Trophoblast cell (in vitro differentiated cells and primary cell): ENCODE measurements around the gene HHIP.

Source experiments
- DNase-seq, 2 donors: peaks; one replicate each; pipeline ENCODE4 v3.0.0-alpha.2; 2016
- H2AFZ ChIP-seq: 2 replicates; pipeline ENCODE4 v1.6.1; 2013; ENCODE audit warnings: low read length, moderate library complexity, mild to moderate bottlenecking; ENCODE audit not compliant: insufficient read depth, poor library complexity
- H2AK5ac ChIP-seq: 2 replicates; pipeline ENCODE4 v1.6.1; 2013; ENCODE audit warnings: mild to moderate bottlenecking, low read length
- H2BK120ac ChIP-seq: 2 replicates; pipeline ENCODE4 v1.6.1; 2013; ENCODE audit warnings: low read length, mild to moderate bottlenecking, moderate library complexity; ENCODE audit not compliant: insufficient read depth, poor library complexity
- H2BK12ac ChIP-seq: 2 replicates; pipeline ENCODE4 v1.6.1; 2013; ENCODE audit warnings: mild to moderate bottlenecking, low read length, moderate library complexity
- H2BK5ac ChIP-seq: 2 replicates; pipeline ENCODE4 v1.6.1; 2013; ENCODE audit warnings: low read length, low read depth, moderate library complexity, mild to moderate bottlenecking; ENCODE audit not compliant: poor library complexity
- H3K14ac ChIP-seq: 2 replicates; pipeline ENCODE4 v1.6.1; 2013; ENCODE audit warnings: mild to moderate bottlenecking, low read length
- H3K18ac ChIP-seq: 2 replicates; pipeline ENCODE4 v1.6.1; 2013; ENCODE audit warnings: mild to moderate bottlenecking, low read length
- H3K23ac ChIP-seq: 2 replicates; pipeline ENCODE4 v1.6.1; 2013; ENCODE audit warnings: low read length
- H3K27ac ChIP-seq: 2 replicates; pipeline ENCODE4 v1.5.1; 2013; ENCODE audit warnings: low read depth, mild to moderate bottlenecking, inconsistent platforms, low read length, moderate library complexity
- H3K27me3 ChIP-seq: 2 replicates; pipeline ENCODE4 v1.6.1; 2013; ENCODE audit warnings: inconsistent platforms, mild to moderate bottlenecking, low read length, moderate library complexity; ENCODE audit not compliant: insufficient read depth
- H3K36me3 ChIP-seq, 2 experiments: 1 replicate in 1 of 2; 2 replicates in 1 of 2; pipeline ENCODE4 v1.6.1; 2013; ENCODE audit warnings: low read length in 2 of 2, mild to moderate bottlenecking in 2 of 2, moderate library complexity in 1 of 2; ENCODE audit not compliant: insufficient read depth in 2 of 2, control insufficient read depth in 1 of 2
- H3K4ac ChIP-seq: 2 replicates; pipeline ENCODE4 v1.6.1; 2013; ENCODE audit warnings: low read depth, mild to moderate bottlenecking, low read length, moderate library complexity
- H3K4me1 ChIP-seq, 2 experiments: 1 replicate in 1 of 2; 2 replicates in 1 of 2; pipeline ENCODE4 v1.6.1; 2013; ENCODE audit warnings: low read length in 2 of 2, mild to moderate bottlenecking in 2 of 2, moderate library complexity in 1 of 2; ENCODE audit not compliant: insufficient read depth in 2 of 2, control insufficient read depth in 1 of 2
- H3K4me2 ChIP-seq: 2 replicates; pipeline ENCODE4 v1.6.1; 2013; ENCODE audit warnings: inconsistent platforms, mild to moderate bottlenecking, low read length, moderate library complexity
- H3K4me3 ChIP-seq: 2 replicates; pipeline ENCODE4 v1.5.1; 2013; ENCODE audit warnings: mild to moderate bottlenecking, low read depth, low read length, inconsistent platforms
- H3K79me1 ChIP-seq: one replicate; pipeline ENCODE4 v1.6.1; 2013; ENCODE audit warnings: low read length
- H3K79me2 ChIP-seq: 2 replicates; pipeline ENCODE4 v1.6.1; 2013; ENCODE audit warnings: low read length, mild to moderate bottlenecking; ENCODE audit not compliant: control insufficient read depth, insufficient read depth, poor library complexity
- H3K9ac ChIP-seq: 2 replicates; pipeline ENCODE4 v1.6.1; 2013; ENCODE audit warnings: mild to moderate bottlenecking, low read length
- H3K9me3 ChIP-seq: 2 replicates; pipeline ENCODE4 v1.6.1; 2013; ENCODE audit warnings: low read depth, mild to moderate bottlenecking, control low read depth, inconsistent platforms, low read length; ENCODE audit not compliant: insufficient read depth
- H4K12ac ChIP-seq: 2 replicates; pipeline ENCODE4 v1.6.1; 2013; ENCODE audit warnings: low read depth, mild to moderate bottlenecking, low read length, moderate library complexity
- H4K8ac ChIP-seq: 2 replicates; pipeline ENCODE4 v1.6.1; 2013; ENCODE audit warnings: low read depth, mild to moderate bottlenecking, low read length, moderate library complexity
- H4K91ac ChIP-seq: one replicate; pipeline ENCODE4 v1.6.1; 2013; ENCODE audit warnings: low read depth, mild to moderate bottlenecking, low read length, moderate library complexity
- WGBS: extraction: QIAGEN DNeasy Blood & Tissue Kit; methylation state at CpG from one replicate; pipeline ENCODE4 v1.1.7; 2013; ENCODE audit warnings: missing lambda C conversion rate; ENCODE audit not compliant: insufficient read length, insufficient coverage; ENCODE audit errors: extremely low coverage; 5-methylcytosine and 5-hydroxymethylcytosine counted together

HHIP gene

DNA sequence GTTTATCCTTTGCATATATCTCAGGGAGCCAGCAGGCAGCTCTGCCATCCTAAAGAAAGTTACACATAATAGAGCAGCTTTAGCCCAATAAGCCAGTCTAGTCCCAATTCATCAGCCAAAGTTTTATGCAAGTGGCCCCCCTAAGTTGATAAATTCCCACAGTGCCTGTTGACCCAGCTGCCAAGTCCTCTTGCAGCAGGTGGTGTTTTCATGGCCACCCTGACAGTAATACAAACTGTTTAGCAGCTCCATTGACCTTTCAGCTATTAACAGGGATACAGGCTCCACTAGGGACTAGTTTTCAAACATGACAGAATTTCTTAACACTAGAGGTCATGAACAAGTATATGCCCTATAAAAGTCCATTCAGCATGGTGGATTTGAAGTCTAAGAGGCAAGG, 77.5 kb downstream of the HHIP start:
- no peaks in the 10 kb centered on the region for H3K9me3 ChIP-seq
- no peak overlapping the region for H4K8ac ChIP-seq
- H2BK120ac ChIP-seq = no peak overlapping the region
- H3K27me3 ChIP-seq = no peaks in the 10 kb centered on the region
- H2AK5ac ChIP-seq = no peak overlapping the region
- H3K4me1 ChIP-seq = no peaks in the 10 kb centered on the region
- H4K12ac ChIP-seq = no peak overlapping the region
- H3K36me3 ChIP-seq = no peaks in the 10 kb centered on the region
- H2BK5ac ChIP-seq = no peak overlapping the region
- H3K23ac ChIP-seq = no peak overlapping the region
- H3K27ac ChIP-seq = no peak overlapping the region
- H2BK12ac ChIP-seq = no peak overlapping the region
- no peak overlapping the region for H3K18ac ChIP-seq
- no peak overlapping the region for H3K4me3 ChIP-seq
- H2AFZ ChIP-seq = no peak overlapping the region
- no peak overlapping the region for H3K14ac ChIP-seq
- H3K4ac ChIP-seq = no peak overlapping the region
- no peak overlapping the region for H4K91ac ChIP-seq
- no peaks in the 10 kb centered on the region for H3K79me2 ChIP-seq
- no peaks in the 10 kb centered on the region for H3K79me1 ChIP-seq
- H3K4me2 ChIP-seq = no peak overlapping the region
- DNase-seq = no peak
- no peak overlapping the region for H3K9ac ChIP-seq

DNA sequence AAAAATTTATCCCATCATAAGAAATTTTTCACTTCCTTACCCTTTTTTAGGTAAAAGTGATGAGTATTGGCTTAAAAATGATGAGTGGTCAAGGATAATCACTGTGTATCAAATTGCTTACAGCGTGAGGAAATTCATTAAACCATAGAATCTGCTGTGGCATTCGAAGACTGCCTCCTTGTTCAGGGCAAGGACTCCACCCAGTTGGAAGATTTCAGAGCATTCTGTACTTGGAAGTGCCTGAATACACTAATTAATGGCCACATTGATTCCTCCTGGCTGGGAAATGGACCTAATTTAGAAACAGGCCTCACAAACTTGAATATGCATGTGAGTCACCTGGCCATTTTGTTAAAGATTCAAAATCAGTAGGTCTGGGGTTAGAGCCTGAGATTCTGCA, 83.2 kb downstream of the HHIP start:
- Histone ChIP-seq H3K18ac (no peak overlapping the region), H3K79me2 (no peaks in the 10 kb centered on the region), H4K91ac (no peak overlapping the region), H4K12ac (no peak overlapping the region), H3K4me2 (no peak overlapping the region), H3K27ac (no peak overlapping the region), H3K4me3 (no peak overlapping the region), H4K8ac (no peak overlapping the region), H3K9me3 (no peaks in the 10 kb centered on the region), H3K9ac (no peak overlapping the region), H3K23ac (no peak overlapping the region), H2BK12ac (no peak overlapping the region), H2AFZ (no peak overlapping the region), H3K4me1 (peaks cover 0 to 2% of the 10 kb centered on the region in 2 experiments), H2BK120ac (no peak overlapping the region), H2BK5ac (no peak overlapping the region), H3K27me3 (no peaks in the 10 kb centered on the region), H3K4ac (no peak overlapping the region), H3K14ac (no peak overlapping the region), H2AK5ac (no peak overlapping the region), H3K36me3 (no peaks in the 10 kb centered on the region), H3K79me1 (no peaks in the 10 kb centered on the region)
- no CpG with 5 or more reads among the region's 2 CpGs for WGBS
- no peak for DNase-seq

DNA sequence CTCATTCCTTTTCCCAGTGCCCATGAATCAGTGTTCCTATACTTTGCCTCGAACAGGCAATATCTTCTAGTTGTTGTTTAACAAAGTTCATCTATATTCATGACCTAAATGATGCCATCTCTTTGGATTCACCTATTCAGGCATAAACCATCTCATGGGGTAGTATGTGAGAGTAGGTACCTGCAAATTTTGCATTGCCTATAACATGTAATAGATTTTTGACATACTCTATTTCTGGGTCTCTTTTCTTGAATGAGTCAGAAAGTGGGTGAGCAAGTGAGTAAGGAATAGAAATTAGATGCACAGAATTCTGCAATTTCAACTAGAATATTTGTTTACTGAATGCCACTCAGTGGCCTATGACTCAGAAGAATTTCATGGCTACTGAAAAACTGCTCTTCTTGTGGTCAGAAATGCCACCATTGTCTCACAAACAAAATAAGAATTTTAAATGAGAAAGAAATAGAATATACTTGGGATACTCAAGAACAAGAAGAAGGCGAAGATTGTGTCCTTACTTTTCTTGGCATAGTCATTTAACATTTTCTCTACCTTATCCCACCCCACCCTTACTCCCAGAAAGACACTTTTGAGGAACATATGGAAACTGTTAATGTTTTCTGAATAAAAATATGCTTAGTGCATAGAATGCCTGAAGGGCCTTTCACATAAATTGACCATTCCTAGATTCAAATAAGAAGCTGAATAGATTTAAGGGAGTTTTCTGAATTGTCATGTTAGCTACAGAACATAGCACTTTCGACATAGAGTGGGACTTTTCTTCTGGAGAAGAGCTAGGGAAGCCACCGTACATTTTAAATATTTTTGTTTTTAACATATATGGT, 86.8 kb downstream of the HHIP start:
- H3K79me1 ChIP-seq = no peaks in the 10 kb centered on the region
- no peak overlapping the region for H3K4me3 ChIP-seq
- no peak overlapping the region for H3K18ac ChIP-seq
- no peak overlapping the region for H3K27ac ChIP-seq
- H3K4me2 ChIP-seq = no peak overlapping the region
- H2AK5ac ChIP-seq = no peak overlapping the region
- H3K4me1 ChIP-seq = peaks cover 0 to 3% of the 10 kb centered on the region in 2 experiments
- no peak overlapping the region for H2BK12ac ChIP-seq
- no peaks in the 10 kb centered on the region for H3K9me3 ChIP-seq
- no peaks in the 10 kb centered on the region for H3K36me3 ChIP-seq
- no peak overlapping the region for H3K4ac ChIP-seq
- no peak overlapping the region for H3K14ac ChIP-seq
- H2BK120ac ChIP-seq = no peak overlapping the region
- WGBS = no CpG with 5 or more reads among the region's 4 CpGs
- no peak overlapping the region for H2BK5ac ChIP-seq
- H3K79me2 ChIP-seq = no peaks in the 10 kb centered on the region
- H4K91ac ChIP-seq = no peak overlapping the region
- no peak overlapping the region for H3K9ac ChIP-seq
- DNase-seq = peak in 1 of 2 donors; percentile 16
- H3K23ac ChIP-seq = no peak overlapping the region
- H4K8ac ChIP-seq = no peak overlapping the region
- no peaks in the 10 kb centered on the region for H3K27me3 ChIP-seq
- no peak overlapping the region for H2AFZ ChIP-seq
- H4K12ac ChIP-seq = no peak overlapping the region

DNA sequence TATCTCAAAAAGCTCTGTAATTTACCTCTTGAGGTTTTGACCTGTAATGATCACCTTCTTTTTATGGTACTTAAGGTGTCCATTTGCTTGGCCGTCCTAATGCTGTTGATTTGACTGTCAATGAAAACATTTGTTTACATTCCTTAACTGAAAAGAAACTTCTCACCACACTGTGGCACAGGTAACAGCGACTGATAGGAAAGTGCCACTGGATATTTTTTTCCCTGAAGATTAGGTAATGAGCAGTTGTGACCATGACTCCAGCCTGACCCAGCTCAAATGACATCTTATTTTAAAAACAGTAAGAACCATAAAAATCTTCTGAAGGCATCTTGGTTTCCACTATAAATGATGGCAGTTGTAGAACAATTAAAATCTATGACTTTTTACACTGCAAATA, 87.6 kb downstream of the HHIP start:
- Histone ChIP-seq H2BK5ac (no peak overlapping the region), H3K79me2 (no peaks in the 10 kb centered on the region), H3K9ac (no peak overlapping the region), H3K27ac (no peak overlapping the region), H3K27me3 (no peaks in the 10 kb centered on the region), H3K4me2 (no peak overlapping the region), H2BK12ac (no peak overlapping the region), H4K12ac (no peak overlapping the region), H3K9me3 (no peaks in the 10 kb centered on the region), H2AK5ac (no peak overlapping the region), H3K14ac (no peak overlapping the region), H3K4me3 (no peak overlapping the region), H4K8ac (no peak overlapping the region), H3K18ac (no peak overlapping the region), H3K4me1 (peaks cover 0 to 3% of the 10 kb centered on the region in 2 experiments), H3K79me1 (no peaks in the 10 kb centered on the region), H3K36me3 (no peaks in the 10 kb centered on the region), H4K91ac (no peak overlapping the region), H2BK120ac (no peak overlapping the region), H3K4ac (no peak overlapping the region), H2AFZ (no peak overlapping the region), H3K23ac (no peak overlapping the region)
- WGBS = no CpG with 5 or more reads among the region's 2 CpGs
- no peak for DNase-seq
